GM18951 (cell line): ENCODE measurements around the gene ALG12.

ENCODE experiments used
- POLR2A ChIP-seq: IDR thresholded peaks from 4 replicates; pipeline ENCODE4 v1.6.1; 2011; ENCODE audit warnings: mild to moderate bottlenecking; ENCODE audit not compliant: insufficient read length, insufficient read depth; ENCODE audit errors: extremely low read depth
- in situ Hi-C: fragments of 300-500 bp; cut with MboI; formaldehyde crosslinking; loops from one replicate; pipeline ENCODE4 v1.12.0; 2022; ENCODE audit warnings: low sequenced_read_pairs, mixed read lengths, inconsistent platforms; ENCODE audit not compliant: unreplicated experiment

Gene ALG12

DNA sequence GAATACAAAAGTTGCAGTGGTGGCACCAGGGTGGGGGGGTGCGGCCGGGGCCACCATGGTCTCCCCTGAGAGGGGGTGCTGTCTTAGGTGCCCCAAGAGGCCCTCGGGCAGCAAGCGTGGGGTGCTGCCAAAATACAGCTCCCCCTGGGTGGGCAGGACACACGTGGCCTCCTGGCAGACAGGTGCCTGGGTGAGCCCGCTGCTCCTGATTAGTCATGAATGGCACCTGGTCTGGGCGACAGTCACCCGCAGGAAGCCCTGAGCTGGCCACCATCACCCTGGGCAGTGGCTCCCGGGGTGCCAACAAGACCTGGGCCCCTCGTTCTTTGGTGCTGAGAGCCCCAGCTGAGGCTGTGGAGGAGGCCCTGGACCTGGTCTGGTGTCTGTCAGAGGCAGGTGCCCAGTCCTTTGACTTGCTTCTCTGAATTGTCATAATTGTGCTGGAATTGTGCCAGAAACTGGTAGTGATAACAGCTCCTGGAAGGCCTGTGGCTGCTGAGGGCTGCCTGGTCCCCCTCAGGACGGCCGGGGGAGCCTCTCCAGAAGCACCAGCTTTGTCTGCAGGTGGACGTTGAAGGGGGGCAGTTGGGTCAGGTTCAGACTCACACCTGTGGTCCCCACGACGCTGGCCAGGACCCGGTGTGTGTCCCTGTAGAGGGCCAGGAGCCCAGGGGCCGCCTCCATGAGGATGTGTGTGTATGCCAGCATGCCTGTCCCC, 14.8 kb downstream of the ALG12 start:
- in situ Hi-C loops, result no loop called here
- TF ChIP-seq POLR2A, result no peak

GRCh38 chr22:49901457-49901856, 16.8 kb downstream of the ALG12 start:
- TF ChIP-seq POLR2A, result no peak
- in situ Hi-C loops, result no loop called here

GRCh38 chr22:49900441-49901230, 17.6 kb downstream of the ALG12 start:
- in situ Hi-C loops, result no loop called here
- TF ChIP-seq POLR2A, result no peak

DNA sequence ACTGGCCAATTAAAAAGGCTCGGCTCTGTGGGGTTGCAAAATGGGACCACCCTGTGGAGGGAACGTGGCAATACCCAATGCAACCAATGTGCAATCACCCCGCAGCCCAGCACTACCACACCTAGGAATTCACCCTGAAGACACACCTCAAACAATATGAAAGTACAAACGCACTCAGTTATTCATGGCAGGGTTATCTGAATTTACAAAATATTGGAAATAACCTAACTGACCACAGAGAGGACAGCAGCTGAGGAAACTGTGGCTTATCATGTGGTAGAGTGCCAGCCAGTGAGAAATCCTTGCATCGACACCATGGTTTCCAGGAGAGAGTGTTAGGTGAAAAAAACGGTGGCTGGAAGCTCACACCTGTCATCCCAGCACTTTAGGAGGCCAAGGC, 18.7 kb downstream of the ALG12 start:
- in situ Hi-C loops, result no loop called here
- TF ChIP-seq POLR2A, result no peak

- no peak for TF ChIP-seq POLR2A
- in situ Hi-C loops, result no loop called here
These were observed 21.1 kb downstream of the ALG12 start for GRCh38 chr22:49897015-49897684.

GRCh38 chr22:49896201-49896600, 22.0 kb downstream of the ALG12 start:
- in situ Hi-C loops, result no loop called here
- no peak for TF ChIP-seq POLR2A

DNA sequence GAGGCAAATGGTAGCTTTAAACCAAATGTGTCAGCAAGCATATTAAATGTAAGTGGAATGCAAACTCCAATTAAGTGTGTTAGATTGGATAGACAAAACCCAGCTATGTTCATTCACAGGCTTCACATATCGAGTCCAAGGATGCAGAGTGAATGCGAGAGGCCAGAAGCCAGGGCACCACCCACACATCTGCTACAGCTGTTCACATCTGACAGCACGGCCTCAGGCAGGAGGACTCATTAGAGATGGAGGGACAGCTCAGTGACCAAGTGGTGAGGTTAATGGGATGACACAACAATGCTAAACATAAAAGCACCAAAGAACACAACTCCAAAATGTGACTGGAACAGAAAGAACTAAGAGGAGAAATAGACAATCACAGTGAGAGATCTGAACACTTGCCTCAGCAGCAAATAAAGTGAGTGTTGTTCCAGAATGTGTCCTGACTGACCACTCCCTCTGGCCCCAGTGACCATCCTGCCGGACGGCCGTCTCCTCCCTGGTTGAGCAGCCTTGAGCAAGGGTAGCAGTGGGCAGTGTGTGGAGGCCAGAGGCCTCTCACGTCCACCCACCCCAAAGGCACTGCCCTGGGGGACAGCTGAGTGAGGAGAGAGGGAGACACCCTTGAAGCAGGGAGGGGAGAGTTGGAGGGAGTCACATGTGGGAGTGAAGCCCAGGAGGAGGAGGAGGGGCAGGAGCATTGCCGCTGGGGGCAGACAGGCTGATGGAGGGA, 23.8 kb downstream of the ALG12 start:
- in situ Hi-C loops, result no loop called here

GRCh38 chr22:49893025-49893424, 25.2 kb downstream of the ALG12 start:
- in situ Hi-C loops, result no loop called here
- no peak for TF ChIP-seq POLR2A

More for the DNA sequence above, 23.8 kb downstream of the ALG12 start:
- no peak for TF ChIP-seq POLR2A

DNA sequence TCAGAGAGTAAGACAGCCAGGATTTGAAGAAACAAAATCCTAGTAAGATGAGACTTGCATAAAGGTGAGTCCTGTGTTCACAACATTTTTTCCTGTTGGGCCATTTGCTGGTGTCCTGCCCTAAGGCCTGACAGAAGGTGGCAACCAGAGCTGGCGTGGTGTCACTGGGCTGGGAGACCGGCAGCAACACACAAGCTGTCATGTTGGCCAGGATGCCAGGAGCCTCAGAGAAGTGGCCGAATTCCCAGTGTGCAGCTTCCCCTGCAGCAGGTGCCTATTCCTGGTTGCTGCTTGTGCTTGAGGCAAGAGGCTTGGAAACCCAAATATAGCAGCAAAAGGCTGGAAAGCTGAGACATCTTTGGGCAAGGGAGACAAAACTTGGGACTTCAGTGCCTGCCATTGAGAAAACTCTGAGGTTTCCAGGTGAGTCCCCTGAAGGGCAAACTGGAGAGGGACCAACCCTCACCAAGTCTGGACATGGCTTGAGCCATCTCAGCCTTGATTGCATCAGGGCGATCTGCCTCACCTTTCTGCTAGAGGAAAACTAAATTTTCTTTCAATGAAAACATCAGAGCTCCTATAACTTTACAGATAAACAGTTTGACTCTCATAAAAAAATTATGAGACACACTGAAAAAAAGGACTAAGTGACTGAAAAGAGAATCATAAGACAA, 25.9 kb downstream of the ALG12 start:
- TF ChIP-seq POLR2A, result no peak
- in situ Hi-C loops, result no loop called here

DNA sequence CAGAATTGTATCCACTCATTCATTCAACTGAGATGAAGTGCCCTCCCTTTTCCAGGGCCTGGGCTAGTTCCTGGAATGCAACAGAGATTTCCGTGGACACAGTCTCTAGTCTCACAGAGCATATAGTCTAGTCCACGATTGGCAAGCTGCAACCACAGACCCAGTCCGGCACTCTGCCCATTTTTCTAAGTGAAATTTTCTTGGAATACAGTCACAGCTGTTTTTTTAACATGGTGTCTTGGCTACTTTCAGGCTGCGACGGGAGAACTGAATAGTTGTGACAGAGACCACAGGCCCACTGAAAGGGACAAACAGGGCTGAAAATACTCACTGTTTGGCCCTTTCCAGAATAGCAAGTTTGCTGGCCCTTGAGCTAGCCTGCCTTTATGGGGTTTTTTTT, 29.2 kb downstream of the ALG12 start:
- in situ Hi-C loops, result no loop called here
- TF ChIP-seq POLR2A, result no peak

DNA sequence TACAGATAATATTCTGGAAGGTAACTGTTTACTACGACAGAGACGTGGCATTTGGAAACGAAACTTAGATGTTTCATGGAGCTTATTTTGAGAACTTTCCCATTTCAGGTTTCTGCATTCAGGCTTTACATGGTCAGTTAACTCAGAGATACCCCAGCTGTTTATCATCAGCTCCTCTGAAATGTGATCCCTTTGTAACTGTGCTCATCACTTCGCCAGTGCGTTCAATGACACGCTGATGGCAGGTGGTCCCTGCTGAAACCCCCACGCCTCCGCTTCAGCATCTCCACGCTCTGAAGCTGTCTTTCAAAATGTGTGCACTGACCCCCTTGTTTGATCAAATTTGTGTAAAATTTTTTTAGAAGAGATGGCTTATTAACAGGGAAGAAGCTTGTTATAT, 30.5 kb downstream of the ALG12 start:
- in situ Hi-C loops, result no loop called here
- no peak for TF ChIP-seq POLR2A

GRCh38 chr22:49887064-49887451, 31.2 kb downstream of the ALG12 start:
- TF ChIP-seq POLR2A, result no peak
- in situ Hi-C loops, result no loop called here
